ENCODE data around the gene TAF1A.
"Not testable (repeated sequence)": the region's sequence is repeated elsewhere in the genome, so short reads cannot be mapped to it uniquely, and the experiment has no call there.

TAF1A gene

DNA sequence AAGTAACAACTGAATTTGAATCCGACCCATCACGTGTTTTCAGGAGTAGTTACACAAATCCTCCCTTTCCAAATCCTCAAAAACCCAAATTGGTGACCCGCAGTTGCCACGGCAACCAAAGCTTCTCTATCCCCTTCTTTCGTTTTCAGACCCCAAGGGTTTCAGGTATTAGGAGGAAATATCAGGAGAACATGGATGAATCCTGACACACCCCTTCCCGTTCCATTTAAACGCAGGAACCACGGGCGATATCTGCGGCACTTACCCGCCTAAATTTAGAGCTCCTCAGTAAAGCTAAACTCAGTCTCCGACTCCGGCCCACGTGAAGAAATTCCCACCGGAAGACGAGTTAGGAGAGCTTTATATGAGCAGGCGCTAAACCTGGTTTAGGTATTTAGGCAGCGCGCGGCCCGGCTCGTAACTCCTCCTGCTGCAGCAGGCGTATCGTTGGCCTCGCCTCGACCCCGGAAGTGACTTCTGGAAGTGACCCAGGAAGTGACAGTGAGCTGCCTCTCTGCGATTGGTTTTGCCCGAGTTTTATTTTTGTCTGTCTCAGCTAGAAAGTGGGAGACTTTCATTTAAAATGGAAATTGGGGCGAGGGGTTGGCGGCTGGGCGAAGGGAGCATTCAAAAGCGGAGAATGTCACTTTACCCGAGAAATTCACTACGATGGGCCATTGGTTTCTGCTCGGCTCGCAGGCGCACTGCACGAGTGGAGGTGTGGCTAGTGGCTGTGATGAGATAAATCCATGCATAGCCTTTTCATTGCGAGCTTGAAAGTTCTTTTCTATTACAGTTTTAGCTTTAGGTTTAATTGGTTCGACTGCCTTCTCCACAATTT, at the start of gene TAF1A:
Gene TAF1A (minus strand): TSS at position 472 of the 841 bp plus-strand sequence.
- ATAC-seq (peak; percentile 97), DNase-seq (peak; percentile 83)

DNA sequence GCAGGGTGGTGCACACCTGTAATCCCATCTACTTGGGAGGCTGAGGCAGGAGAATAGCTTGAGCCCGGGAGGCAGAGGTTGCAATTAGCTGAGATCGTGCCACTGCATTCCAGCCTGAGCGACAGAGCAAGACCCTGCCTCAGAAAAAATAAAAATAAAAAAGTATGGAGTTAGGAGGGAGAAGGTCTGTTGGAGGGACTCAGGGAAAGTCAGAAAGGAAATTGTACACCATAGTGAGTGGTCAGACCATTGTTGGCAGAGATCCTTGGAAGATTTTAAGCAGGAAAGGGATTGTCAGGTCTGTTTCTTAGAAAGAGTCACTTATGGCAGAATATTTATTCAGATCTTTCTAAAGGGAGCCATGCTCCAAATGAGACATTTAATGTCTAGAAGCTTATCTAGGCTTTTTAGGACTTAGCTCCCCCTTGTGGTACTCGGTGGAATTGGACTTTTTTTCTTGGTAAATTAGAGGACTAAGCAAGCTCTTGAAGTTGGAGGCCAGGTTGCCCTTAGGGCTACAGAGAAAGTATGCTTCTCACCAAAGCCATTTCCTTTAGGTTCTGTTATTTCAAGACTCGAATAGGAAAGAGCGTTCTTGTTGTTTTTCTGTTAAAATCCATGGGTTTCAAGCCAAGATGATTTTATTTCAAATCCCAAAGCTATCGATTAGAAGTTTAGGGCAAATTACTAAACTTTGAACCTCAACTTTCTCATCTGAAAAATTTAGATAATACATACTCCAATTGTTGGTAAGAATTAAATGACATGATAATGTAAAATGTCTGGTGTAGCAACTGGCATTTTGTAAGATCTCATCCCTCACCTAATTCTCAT, 44.7 kb upstream of the TAF1A start:
- ATAC-seq (peak; percentile 80), DNase-seq (peak; percentile 66)

DNA sequence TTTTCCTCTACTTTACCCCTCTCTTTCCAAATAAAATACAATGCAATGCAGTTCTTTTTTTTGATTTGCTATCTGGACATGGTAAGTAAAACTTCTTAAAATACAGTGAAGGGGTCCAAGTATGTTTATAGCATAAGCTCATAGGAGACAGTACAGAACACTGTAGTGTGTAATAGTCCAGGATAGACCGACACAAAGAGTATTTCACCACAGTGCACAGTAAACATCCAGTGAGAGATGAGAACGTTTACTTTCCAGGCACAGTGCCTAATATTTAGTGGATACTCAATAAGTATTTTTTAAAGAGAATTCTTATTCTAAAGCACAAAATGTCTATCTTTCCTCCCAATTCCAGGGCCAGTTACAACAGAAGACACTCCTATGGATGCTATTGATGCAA, 43.0 kb upstream of the TAF1A start:
- ATAC-seq, result no peak
- DNase-seq, result no peak

DNA sequence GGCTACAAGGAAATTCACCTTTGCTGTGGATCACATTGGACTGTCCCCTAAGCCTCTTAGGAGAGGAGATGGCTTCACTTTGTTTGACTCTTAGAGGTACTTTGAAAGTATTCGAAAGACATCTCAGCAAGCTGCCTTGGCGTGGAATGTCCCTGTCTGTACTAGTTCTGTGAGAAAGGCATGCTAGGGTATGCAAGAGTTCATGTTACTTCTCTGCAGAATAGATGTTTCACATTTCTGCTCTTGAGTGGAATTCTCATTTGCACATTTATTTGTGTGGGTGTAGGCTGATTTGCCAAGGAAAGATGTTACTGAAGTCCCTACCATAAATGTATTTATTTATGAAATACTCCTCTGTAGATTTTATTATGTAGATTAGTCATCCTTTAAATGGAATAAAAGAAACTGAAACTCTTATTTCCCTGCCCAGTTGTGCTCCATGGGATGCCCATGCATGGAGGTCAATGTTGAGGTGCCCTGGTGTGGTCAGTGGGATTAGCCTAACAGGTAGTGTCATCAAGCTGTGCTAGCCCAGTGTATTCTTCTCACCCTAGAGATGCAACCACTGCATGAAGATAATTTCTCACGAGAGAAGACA, 42.0 kb upstream of the TAF1A start:
- DNase-seq, result no peak
- ATAC-seq, result no peak

DNA sequence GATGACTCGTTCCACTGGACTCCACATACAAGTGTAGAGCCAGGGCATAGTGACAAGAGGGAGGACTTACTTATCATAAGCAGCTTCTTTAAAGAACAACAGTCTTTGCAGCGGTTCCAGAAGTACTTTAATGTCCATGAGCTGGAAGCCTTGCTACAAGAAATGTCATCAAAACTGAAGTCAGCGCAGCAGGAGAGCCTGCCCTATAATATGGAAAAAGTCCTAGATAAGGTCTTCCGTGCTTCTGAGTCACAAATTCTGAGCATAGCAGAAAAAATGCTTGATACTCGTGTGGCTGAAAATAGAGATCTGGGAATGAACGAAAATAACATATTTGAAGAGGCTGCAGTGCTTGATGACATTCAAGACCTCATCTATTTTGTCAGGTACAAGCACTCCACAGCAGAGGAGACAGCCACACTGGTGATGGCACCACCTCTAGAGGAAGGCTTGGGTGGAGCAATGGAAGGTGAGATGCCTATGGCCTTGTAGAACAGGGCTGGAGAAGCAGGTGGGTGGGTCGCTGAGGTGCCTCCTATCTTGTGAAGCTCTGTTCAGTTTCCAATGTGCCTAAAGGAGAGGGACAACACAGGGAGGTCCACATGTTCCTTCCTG, 40.3 kb upstream of the TAF1A start:
- ATAC-seq, result no peak
- DNase-seq, result no peak

DNA sequence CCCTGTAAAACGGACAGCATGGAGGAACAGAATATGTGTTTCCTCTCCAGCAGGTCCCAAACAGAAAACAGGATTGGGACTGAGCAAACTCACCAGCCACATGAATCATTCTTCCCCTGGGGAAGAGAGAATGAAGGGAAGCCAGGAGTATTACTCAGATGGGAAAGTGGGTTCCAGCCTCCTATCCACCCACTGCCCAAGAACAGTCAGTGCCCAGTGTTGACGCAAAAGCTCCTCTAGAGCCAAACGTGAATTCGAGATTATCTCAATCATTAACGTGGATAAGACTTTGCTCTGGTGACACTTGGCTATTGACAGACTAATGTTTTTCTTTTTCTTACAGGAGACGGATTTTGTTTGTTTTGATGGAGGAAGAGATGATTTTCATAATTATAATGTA, 37.5 kb upstream of the TAF1A start:
- DNase-seq, result no peak
- no peak for ATAC-seq

DNA sequence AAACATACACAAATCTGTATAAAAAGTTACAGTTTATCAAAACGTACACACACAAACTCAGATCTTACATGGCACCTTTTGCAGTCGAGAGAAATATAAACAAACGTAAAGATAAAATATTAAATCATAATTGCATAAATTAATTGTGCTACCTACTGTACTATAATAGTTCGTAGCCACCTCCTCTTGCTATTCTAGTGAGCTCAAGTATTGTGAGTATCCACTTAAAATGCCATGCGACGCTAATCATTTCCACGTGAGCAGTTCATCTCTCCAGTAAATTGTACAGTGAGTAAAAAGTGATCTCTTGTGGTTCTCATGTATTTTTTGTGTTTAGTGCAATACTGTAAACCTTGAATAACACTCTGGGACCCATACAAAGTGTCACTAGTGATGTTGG, 34.5 kb upstream of the TAF1A start:
- DNase-seq, result no peak
- no peak for ATAC-seq

DNA sequence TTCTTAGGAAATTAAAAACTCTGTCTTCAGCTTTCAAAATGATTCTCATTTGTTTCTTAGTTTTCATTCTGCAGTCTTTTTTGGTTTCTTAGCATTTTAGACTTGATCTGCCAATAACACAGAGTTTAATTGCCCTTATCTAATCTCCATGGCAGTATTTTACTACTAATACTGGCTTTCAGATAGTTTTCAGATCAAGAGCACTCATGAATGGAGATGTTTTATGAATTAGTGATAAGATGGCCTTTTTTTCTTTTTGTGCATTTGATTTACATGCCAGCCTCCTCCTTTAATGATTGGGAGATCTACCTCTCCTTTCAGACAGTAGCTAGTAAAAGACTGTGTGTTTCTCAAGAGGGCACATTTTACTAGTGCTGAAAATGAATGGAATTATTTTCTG, 33.7 kb upstream of the TAF1A start:
- DNase-seq (no peak), ATAC-seq (no peak)

DNA sequence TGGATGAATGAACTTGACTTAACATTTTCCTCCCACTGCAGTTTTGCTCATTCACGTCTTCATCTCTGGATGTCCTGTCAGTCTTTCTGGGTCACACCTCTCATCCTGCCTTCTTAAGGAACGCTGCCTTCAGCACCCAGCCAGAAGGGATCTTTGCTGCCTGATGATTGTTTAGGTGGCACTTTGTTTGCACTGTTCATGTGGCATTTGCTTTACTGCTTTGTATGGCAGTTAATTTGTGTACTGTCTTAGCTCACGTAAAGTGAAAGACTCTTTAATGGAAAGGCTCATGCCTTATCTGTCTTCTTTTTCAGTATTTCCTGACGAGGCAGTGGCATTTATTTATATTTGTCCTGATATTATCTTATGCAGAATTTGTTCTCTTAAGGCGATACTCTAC, 33.0 kb upstream of the TAF1A start:
- no peak for ATAC-seq
- no peak for DNase-seq

DNA sequence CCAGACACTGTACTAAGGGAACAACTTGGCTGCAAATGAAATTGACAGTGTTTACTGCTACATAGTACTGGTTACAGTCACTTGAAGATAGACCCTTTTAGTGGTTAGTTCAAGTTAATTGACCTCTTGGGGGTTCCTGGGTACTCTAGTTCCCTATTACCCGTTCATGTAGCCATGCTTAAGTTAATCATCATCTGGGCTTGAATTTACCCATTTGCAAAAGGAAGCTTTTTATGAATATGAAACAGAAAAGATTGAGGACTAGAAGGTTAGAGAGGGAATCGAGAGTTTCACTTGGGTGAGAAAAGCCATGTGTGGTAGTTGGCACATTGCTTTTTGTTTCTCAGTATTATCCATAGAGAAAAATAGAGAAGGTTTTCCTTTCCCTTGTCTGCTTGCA, 30.8 kb upstream of the TAF1A start:
- no peak for ATAC-seq
- DNase-seq, result no peak

DNA sequence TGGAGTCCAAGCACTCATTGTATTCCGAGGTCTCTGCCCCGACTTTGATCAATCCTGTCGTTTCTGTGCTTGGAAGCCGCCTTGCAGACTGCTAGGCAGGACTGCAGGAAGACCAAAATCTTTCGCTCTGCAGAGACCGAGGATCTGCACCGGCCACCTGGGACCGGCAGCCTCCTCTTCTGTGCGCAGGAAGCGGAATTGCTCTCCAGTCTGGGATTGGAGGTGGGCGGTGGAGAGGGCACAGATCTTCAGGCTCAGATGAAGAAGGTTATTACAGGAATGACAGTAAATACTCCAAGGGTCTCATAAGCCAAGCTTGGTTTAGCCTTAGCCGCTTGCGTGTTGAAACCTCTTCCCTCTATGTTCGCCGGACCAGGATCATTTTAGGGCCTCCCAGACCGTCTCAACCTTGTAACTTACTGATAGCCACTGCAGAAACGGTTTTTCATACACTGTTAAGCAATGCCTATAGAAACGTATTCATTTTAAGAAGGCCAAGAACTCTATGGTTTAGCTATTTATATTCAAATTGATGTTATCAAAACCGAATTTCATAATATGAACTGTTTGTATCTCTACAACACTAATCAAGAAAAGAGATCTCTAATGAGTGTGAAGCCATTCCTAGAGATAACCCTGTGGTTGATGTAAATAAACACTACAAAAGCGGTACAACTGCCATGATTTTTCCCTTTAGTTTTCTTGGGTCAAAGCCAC, 29.3 kb upstream of the TAF1A start:
- DNase-seq (peak; percentile 10), ATAC-seq (no peak)

DNA sequence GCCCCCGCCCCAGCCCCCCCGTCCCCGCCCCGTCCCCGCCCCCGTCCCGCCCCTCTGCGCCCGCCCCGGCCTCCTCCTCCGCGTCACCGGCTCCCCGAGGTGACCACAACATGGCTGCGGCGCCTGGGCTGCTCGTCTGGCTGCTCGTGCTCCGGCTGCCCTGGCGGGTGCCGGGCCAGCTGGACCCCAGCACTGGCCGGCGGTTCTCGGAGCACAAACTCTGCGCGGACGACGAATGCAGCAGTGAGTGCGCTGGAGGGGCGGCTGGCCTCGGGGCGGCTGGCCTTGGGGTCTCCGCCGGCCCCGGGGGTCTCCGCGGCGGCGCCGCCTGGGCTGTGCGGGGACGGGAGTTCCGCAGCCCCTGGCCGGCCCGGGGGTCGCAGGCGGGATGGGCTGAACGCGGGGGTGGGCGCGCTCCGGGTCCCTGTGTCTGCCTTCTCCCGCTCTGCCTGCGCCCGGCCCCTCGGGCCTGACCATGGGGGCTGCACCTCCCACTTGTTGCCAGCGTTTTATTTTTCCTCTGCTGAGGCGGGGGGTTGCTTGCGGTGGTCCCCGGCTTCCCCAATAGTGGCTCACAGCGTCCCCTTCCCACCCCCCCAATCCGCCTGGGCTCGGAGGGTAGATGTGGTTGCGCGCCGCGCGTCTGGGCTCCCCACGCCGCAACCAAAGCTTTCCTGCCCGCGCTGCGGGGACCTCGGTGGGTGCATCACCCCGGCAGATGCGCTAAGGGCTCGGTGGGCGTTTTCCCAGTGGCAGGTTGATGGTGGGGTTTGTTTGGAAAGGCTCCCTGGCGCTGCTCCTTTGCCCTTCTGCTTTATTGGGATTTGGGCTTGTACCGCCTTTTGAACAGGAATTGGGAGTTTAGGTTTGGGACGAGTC, 28.5 kb upstream of the TAF1A start, which contains the start of gene MIA3:
Gene MIA3 (plus strand): TSS at position 97 of the 879 bp plus-strand sequence. CDS start 14 bp downstream, at position 111.
- peak; percentile 55 for ATAC-seq
- peak; percentile 80 for DNase-seq

DNA sequence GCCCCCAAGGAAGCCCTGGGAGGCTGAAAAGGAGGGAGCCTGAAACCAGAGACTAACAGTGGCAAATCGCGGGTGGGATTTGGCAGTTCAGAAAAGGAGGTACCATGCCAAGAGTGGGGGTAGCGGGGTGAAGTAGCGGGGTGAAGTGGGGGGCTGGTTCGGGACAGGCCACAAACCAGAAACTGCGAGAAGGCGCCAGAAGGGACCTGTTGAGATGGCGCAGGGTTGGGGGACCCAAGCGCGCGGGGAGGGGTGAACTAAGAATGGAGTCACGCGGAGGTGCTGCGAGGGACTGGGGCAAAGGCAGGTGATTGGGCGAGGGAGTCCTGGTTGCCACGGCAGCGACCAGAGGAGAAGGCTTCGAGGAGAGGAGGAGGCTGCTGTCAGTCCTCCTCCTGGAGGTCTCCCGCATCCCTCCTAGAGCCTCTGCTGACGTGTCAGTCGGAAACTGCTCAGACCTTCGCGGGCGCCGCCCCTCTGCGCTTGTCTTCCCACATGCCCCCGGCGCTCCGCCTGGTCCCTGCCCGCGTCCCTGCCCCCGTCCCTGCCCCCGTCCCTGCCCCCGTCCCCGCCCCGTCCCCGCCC, 27.7 kb upstream of the TAF1A start:
- peak; percentile 97 for ATAC-seq

DNA sequence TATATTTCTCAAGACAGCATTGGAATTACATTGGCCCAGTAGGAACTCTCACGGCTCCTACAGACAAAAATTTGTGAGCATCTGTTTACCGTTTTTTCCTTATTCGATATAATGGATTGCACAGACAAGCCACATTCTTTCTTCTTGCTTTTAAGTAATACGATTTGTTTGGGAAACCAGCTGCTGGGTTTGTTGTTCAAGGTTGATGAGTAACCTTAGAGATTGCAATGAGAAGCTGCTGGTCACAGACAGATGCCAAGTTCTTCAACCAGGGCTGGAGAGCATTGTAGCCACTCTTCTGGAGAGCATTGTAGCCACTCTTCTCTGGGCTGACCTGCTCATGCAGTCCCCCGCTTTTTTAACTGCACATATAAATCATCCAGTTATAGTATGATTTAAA, 26.8 kb upstream of the TAF1A start:
- ATAC-seq (no peak), DNase-seq (no peak)

More for the DNA sequence above, 27.7 kb upstream of the TAF1A start:
- peak; percentile 91 for DNase-seq

DNA sequence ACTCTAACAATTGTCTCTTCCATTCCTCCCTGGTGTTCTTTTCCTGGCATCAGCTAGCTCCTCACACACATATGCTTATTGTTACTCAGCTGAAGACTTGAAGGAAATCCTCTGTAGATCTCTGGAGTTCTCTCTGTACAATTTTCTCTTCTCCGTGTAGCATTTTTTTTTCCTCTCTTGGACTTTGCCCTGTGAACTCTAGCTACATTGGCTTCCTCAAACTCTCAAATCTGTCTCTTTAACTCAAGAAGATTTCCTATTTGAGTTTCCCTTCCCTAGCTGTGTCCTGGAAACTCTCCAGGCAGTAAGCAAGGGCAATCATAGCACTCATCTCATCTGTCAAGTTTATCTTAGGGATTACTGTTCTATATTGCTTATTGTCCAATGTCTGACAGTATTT, 23.9 kb upstream of the TAF1A start:
- no peak for ATAC-seq

DNA sequence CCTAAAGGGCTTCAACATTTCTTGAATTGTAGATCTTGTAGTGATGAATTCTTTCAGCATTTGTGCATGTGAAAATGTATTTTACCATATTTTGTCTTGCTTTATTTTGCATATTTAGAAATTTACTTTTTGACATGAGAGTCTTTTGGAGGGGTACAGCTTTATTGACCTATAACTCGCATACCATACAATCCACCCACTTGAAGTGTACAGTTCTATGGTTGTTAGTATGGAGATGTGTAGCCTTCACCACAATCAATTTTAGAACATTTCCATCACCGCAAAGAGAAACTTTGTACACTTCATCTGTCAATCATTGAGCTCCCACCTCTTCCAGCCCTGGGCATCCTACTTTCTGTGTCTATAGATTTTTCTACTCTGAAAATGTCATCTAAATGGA, 21.0 kb upstream of the TAF1A start:
- DNase-seq (no peak), ATAC-seq (no peak)

More for the DNA sequence above, 23.9 kb upstream of the TAF1A start:
- DNase-seq, result no peak

DNA sequence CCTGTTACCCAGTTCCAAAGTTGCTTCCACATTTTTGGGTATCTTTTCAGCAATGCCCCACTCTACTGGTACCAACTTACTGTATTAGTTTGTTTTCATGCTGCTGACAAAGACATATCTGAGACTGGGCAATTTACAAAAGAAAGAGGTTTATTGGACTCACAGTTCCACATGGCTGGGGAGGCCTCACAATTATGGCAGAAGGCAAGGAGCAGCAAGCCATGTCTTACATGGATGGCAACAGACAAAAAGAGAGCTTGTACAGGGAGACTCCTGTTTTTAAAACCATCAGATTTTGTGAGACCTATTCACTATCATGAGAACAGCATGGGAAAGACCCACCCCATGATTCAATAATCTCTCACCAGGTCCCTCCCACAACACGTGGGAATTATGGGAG, 19.4 kb upstream of the TAF1A start:
- not testable (repeated sequence) for DNase-seq, ATAC-seq

DNA sequence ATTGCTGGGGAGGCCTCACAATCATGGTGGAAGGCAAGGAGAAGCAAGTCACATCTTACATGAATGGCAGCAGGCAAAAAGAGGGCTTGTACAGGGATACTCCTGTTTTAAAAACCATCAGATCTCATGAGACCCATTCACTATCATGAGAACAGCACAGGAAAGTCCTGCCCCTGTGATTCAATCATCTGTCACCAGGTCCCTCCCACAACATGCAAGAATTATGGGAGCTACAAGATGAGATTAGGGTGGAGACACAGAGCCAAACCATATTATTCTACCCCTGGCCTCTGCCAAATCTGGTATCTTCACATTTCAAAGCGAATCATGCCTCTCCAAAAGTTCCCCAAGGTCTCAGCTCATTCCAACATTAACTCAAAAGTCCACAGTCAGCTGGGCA, 17.0 kb upstream of the TAF1A start:
- DNase-seq, result no peak
- no peak for ATAC-seq

DNA sequence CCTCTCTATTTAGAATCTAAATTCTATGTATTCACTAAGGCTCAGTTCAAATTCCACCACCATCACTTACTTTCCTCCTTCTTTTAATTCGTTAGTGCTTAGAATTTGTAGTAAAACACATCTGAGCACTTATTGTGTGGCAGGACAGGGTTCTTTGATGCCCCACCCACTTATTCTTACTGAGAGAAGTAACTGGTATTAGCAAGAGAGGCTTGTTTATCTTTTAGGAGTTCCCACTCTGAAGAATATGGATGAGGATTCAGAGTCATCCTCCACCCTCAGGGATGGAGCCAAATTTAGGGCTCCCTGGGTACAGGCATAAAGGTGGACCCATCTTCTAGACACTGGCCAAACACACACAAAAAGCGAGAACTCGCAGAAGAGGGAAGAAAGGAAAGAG, 11.5 kb upstream of the TAF1A start:
- DNase-seq (no peak), ATAC-seq (no peak)

DNA sequence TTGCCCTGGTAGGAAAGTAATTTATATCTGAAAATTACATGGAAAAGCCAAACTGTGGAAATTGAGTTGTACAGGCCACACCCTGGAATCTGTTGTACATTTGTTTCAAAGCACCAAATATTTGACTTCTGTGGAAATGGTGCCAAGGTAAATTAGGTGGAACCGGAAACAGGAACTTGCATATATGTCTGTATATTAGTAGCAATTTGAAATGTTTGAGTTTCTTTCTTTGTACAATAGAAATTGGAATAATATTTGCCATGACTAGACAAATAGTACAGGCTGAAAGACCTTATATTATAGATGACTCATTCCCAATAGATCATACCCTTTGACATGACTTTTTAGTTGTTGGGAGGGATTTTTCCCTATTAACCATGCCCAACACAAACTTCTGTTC, 10.5 kb upstream of the TAF1A start:
- no peak for DNase-seq
- ATAC-seq, result no peak
